Measurements from ENCODE around the gene MIB2.

Gene MIB2

DNA sequence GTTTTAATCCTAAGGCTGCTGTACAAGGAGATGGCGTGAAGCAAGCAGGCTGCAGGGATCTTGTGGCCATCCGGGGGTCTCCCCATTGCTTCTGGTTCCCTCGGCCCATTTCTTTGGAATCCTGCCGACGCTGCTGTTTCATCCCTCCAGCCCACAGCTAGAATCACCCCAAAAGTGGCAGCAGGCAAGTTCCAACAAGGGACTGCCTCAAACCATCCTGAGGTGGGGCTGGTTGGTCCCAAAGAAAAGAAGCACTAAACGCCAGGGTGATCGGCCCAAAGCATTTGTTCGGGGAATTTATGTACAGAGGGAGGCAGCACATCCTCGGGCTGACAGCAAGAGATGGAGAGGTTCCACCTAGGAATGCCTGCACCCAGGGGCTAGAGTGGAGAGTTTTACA is 4.5 kb upstream of the MIB2 start:
- Histone ChIP-seq H3K79me2 (ENCODE audit: insufficient read depth, low read length) (peaks cover 12% of the 10 kb centered on the region), H4K20me1 (ENCODE audit: insufficient read depth, low read length, poor library complexity, severe bottlenecking) (peaks cover 9% of the 10 kb centered on the region), H3K9ac (ENCODE audit: low read depth, low read length, poor library complexity, severe bottlenecking) (no peak overlapping the region), H3K4me1 (ENCODE audit: insufficient read depth, low read length, poor library complexity, severe bottlenecking) (peaks cover 13% of the 10 kb centered on the region), H3F3A (ENCODE audit: low read depth) (no peaks in the 10 kb centered on the region), H3K4me2 (ENCODE audit: low read depth, low read length, poor library complexity, severe bottlenecking) (no peak overlapping the region), H2AFZ (ENCODE audit: low read length) (no peak overlapping the region), H3K4me3 (ENCODE audit: low read length, poor library complexity, severe bottlenecking) (no peak overlapping the region), H3K9me3 (ENCODE audit: insufficient read depth, low read depth, low read length) (no peaks in the 10 kb centered on the region), H3K9me2 (replicated peaks; ENCODE audit: low read depth, low read length) (no peaks in the 10 kb centered on the region), H3K27me3 (ENCODE audit: insufficient read depth, low read length, poor library complexity, severe bottlenecking) (no peaks in the 10 kb centered on the region), H3K36me3 (ENCODE audit: insufficient read depth, low read length) (no peaks in the 10 kb centered on the region)
- TF ChIP-seq EZH2phosphoT487 (IDR thresholded peaks at IDR 0.05; ENCODE audit: borderline replicate concordance) = no peak
- TF ChIP-seq, protein P1, sequence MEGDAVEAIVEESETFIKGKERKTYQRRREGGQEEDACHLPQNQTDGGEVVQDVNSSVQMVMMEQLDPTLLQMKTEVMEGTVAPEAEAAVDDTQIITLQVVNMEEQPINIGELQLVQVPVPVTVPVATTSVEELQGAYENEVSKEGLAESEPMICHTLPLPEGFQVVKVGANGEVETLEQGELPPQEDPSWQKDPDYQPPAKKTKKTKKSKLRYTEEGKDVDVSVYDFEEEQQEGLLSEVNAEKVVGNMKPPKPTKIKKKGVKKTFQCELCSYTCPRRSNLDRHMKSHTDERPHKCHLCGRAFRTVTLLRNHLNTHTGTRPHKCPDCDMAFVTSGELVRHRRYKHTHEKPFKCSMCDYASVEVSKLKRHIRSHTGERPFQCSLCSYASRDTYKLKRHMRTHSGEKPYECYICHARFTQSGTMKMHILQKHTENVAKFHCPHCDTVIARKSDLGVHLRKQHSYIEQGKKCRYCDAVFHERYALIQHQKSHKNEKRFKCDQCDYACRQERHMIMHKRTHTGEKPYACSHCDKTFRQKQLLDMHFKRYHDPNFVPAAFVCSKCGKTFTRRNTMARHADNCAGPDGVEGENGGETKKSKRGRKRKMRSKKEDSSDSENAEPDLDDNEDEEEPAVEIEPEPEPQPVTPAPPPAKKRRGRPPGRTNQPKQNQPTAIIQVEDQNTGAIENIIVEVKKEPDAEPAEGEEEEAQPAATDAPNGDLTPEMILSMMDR (conservative IDR thresholded peaks at IDR 0.05; ENCODE audit: low read length) = no peak

DNA sequence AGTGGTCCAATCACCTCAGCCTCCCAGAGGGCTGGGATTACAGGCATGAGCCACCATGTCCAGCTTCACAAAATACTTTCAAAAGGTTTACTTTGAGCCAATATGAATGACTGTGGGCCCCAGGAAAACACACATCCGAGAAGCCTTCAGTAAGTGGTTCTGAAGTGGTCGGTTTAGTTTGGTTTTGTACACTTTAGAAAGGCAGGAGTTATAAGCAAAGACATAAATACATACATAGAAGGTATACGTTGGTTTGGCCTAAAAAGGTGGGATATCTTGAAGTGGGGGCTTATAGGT is 3.2 kb upstream of the MIB2 start:
- no peak for TF ChIP-seq EZH2phosphoT487 (IDR thresholded peaks at IDR 0.05; ENCODE audit: borderline replicate concordance)
- TF ChIP-seq, protein P1 (conservative IDR thresholded peaks at IDR 0.05; ENCODE audit: low read length) = no peak
- Histone ChIP-seq H3K4me3 (ENCODE audit: low read length, poor library complexity, severe bottlenecking) (no peak overlapping the region), H3K27me3 (ENCODE audit: insufficient read depth, low read length, poor library complexity, severe bottlenecking) (no peaks in the 10 kb centered on the region), H3F3A (ENCODE audit: low read depth) (no peaks in the 10 kb centered on the region), H2AFZ (ENCODE audit: low read length) (no peak overlapping the region), H4K20me1 (ENCODE audit: insufficient read depth, low read length, poor library complexity, severe bottlenecking) (peaks cover 16% of the 10 kb centered on the region), H3K4me1 (ENCODE audit: insufficient read depth, low read length, poor library complexity, severe bottlenecking) (peaks cover 22% of the 10 kb centered on the region), H3K9ac (ENCODE audit: low read depth, low read length, poor library complexity, severe bottlenecking) (no peak overlapping the region), H3K79me2 (ENCODE audit: insufficient read depth, low read length) (peaks cover 22% of the 10 kb centered on the region), H3K4me2 (ENCODE audit: low read depth, low read length, poor library complexity, severe bottlenecking) (no peak overlapping the region), H3K9me2 (replicated peaks; ENCODE audit: low read depth, low read length) (no peaks in the 10 kb centered on the region), H3K36me3 (ENCODE audit: insufficient read depth, low read length) (no peaks in the 10 kb centered on the region), H3K9me3 (ENCODE audit: insufficient read depth, low read depth, low read length) (no peaks in the 10 kb centered on the region)

DNA sequence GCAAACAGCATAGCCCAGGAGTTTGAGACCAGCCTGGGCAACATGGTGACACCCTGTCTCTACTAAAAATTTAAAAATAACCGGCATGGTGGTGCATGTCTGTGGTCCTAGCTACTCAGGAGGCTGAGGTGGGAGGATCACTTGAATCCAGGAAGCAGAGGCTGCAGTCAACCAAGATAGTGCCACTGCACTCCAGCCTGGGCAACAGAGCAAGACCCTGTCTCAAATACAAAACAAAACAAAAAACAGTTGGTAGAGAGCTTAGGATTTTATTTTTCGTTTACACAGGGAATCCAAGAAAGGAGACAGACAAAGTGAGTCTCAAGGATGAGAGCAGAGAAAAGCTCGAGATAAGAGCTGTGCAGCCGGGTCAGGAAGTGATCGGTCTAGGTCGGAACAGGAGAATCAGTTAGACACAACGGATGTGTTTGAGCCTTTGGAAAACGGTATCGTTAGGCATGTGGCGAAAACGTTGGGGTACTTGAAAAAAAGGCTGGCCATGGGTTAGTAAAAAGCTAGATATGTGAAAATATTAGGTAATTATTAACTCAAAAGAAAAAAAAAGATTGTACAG is 1.7 kb upstream of the MIB2 start:
- Histone ChIP-seq H3K9me3 (ENCODE audit: insufficient read depth, low read depth, low read length) (no peaks in the 10 kb centered on the region), H3K36me3 (ENCODE audit: insufficient read depth, low read length) (no peaks in the 10 kb centered on the region), H4K20me1 (ENCODE audit: insufficient read depth, low read length, poor library complexity, severe bottlenecking) (peaks cover 16% of the 10 kb centered on the region), H3K79me2 (ENCODE audit: insufficient read depth, low read length) (peaks cover 25% of the 10 kb centered on the region), H3K27me3 (ENCODE audit: insufficient read depth, low read length, poor library complexity, severe bottlenecking) (no peaks in the 10 kb centered on the region), H3F3A (ENCODE audit: low read depth) (no peaks in the 10 kb centered on the region), H3K9me2 (replicated peaks; ENCODE audit: low read depth, low read length) (no peaks in the 10 kb centered on the region), H3K4me3 (ENCODE audit: low read length, poor library complexity, severe bottlenecking) (peak overlapping the region; percentile 94), H3K4me1 (ENCODE audit: insufficient read depth, low read length, poor library complexity, severe bottlenecking) (peaks cover 28% of the 10 kb centered on the region), H3K4me2 (ENCODE audit: low read depth, low read length, poor library complexity, severe bottlenecking) (peak overlapping the region; percentile 95), H2AFZ (ENCODE audit: low read length) (no peak overlapping the region), H3K9ac (ENCODE audit: low read depth, low read length, poor library complexity, severe bottlenecking) (peak overlapping the region; percentile 99)
- no peak for TF ChIP-seq EZH2phosphoT487 (IDR thresholded peaks at IDR 0.05; ENCODE audit: borderline replicate concordance)
- TF ChIP-seq, protein P1 (conservative IDR thresholded peaks at IDR 0.05; ENCODE audit: low read length) = no peak

Measured in Loucy (cell line).